ENCODE measurements around the gene ZFYVE28.
"Not testable (repeated sequence)": the region's sequence is repeated elsewhere in the genome, so short reads cannot be mapped to it uniquely, and the experiment has no call there.

ZFYVE28 gene

DNA sequence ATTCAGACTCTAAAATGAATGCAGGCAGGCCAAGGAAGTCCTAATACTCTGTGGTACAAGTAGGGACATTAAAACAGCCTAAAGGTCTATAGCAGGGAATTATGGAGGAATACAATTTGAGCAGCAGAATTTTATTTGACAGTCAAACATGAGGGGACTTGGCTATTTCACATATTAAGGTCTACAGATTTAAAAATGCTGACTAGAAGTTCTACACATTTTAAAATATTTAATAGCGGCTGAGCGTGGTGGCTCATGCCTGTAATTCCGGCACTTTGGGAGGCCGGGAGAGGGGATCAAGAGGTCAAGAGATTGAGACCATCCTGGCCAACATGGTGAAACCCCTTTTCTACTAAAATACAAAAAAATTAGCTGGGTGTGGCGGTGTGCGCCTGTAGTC, 187.4 kb downstream of the ZFYVE28 start:
- no peak for DNase-seq (ENCODE audit: low read depth in 2 of 2, low spot score in 1 of 2)

DNA sequence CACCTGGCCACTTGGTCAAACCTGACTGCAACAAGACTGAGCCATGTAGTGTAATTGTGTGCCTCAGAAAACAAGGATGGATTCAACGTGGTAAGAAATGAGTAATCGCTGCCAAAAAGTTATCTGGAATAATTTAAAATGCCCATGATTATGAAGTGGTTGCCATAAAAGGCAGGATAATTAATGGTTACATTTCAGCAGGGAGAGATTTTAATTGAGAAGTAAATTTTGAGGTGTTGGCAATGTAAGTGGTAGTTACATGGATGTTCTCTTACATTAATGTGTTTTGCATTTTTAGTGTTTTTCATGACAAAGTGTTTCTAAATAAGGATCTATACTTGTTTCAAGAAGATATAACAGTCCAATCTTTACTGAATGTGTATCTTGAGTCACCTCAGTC, 192.2 kb downstream of the ZFYVE28 start:
- DNase-seq (ENCODE audit: low read depth in 2 of 2, low spot score in 1 of 2), result no peak

DNA sequence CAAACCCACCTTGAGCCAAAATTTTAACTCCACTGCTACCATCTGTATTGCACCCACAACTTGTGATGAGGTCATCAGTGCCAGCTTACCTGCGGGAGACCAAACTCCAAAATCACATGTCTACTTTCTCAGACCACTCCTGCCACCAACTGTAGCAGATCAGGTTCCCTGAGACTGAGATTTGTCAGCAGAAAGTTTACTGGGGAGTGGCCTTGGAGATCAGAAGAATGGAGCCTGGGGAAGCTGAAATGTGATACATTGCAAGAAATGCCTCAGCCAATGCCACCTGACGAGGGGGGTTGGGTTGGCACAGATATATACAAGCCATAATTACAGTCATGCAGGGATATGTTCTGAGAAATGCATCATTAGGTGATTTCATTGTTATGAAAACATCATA, 195.6 kb downstream of the ZFYVE28 start:
- no peak for DNase-seq (ENCODE audit: low read depth in 2 of 2, low spot score in 1 of 2)

GRCh38 chr4:2221378-2221777, 197.1 kb downstream of the ZFYVE28 start:
- DNase-seq (ENCODE audit: low read depth in 2 of 2, low spot score in 1 of 2), result not testable (repeated sequence)

DNA sequence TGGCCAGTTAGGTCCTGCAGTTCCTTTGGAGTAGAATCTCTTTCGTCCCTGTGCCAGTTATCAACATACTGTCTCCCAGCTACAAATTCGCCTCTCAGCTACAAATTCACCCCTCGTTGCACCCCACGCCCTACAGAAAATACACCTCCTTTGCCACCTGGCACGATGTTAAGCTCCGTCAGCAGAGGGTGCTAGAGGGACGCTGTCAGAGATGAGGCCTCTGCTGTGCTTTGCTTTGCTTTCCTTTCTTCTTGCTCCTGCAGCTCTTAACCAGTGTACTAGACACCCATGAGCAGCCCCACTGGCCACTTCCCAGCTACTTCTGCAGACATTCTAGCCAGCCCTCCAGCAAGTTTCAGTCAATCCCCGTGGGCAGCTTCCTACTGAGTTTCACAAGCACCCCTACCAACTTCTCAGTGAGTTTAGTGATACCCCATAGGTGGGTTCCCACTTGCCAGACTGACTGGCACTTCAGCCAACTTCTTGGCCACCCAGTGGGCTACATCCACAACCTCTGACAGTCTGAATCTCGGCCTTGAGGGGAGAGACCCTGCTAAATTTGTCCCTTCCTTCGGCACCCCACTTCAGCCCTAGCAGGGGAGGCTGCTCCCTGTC, 198.3 kb downstream of the ZFYVE28 start:
- peak; percentile 58 to 66 for DNase-seq (ENCODE audit: low read depth in 2 of 2, low spot score in 1 of 2)

All from stimulated activated CD8-positive, alpha-beta memory T cell treated with anti-CD3 and anti-CD28 coated beads, Interleukin-4, amount 100 ng/mL, for 1 hour (primary cell).